ENCODE results near the gene PDCD2L.

GRCh38 chr19:34408411-34408810, 4.2 kb downstream of the PDCD2L start:
- TF ChIP-seq, protein P1, sequence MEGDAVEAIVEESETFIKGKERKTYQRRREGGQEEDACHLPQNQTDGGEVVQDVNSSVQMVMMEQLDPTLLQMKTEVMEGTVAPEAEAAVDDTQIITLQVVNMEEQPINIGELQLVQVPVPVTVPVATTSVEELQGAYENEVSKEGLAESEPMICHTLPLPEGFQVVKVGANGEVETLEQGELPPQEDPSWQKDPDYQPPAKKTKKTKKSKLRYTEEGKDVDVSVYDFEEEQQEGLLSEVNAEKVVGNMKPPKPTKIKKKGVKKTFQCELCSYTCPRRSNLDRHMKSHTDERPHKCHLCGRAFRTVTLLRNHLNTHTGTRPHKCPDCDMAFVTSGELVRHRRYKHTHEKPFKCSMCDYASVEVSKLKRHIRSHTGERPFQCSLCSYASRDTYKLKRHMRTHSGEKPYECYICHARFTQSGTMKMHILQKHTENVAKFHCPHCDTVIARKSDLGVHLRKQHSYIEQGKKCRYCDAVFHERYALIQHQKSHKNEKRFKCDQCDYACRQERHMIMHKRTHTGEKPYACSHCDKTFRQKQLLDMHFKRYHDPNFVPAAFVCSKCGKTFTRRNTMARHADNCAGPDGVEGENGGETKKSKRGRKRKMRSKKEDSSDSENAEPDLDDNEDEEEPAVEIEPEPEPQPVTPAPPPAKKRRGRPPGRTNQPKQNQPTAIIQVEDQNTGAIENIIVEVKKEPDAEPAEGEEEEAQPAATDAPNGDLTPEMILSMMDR (optimal IDR thresholded peaks at IDR 0.05 in 1 of 3, IDR thresholded peaks at IDR 0.05 in 1 of 3, conservative IDR thresholded peaks at IDR 0.05 in 1 of 3; ENCODE audit: extremely low read depth in 1 of 3, insufficient read depth in 2 of 3, low read length in 3 of 3): no peak
- TF ChIP-seq EZH2 (IDR thresholded peaks at IDR 0.05; ENCODE audit: low read length): no peak
